Muscle of back (tissue), 11 donors: Measurements from ENCODE around the gene P2RX3. TPM values are rescaled to one million over a fixed set of nuclear protein-coding genes. Genes with fewer than 3 reads are reported as not detected.

Experiments used
- DNase-seq, 3 donors: peaks; one replicate each; pipeline versions ENCODE4 v3.0.0 to v3.0.0-alpha.2; 2013
- polyA plus RNA-seq, 10 donors: library from polyadenylated mRNA; unstranded; fragments of 120-200 nt; gene quantifications; one replicate each; pipeline ENCODE4 v1.2.1, GENCODE V29; 2013; ENCODE audit not compliant: insufficient read length in 10 of 10

P2RX3 gene
- polyA plus RNA-seq, 10 donors = 1.9 to 7.0 (median 4.1) TPM

DNA sequence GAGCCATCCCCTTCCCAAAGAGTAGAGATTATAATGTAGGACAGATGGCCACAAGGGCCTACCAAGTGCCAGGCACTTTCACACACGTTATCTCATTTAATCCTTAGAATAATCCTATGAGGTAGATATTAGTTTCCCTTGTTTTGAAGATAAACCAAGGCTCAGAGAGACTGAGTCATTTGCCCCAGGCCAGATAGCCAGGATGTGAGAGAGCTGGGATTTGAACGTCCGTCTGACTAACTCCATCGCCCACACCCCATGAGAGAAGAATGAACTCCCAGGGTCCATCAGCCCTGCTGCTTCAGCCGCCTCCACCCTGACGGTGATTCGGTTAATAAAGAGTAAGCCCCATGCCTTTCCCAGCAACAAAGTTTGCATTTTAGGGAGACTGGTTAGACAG is 32.1 kb downstream of the P2RX3 start:
- DNase-seq = no peak

GRCh38 chr11:57370941-57371340 is 32.8 kb downstream of the P2RX3 start:
- DNase-seq = no peak

DNA sequence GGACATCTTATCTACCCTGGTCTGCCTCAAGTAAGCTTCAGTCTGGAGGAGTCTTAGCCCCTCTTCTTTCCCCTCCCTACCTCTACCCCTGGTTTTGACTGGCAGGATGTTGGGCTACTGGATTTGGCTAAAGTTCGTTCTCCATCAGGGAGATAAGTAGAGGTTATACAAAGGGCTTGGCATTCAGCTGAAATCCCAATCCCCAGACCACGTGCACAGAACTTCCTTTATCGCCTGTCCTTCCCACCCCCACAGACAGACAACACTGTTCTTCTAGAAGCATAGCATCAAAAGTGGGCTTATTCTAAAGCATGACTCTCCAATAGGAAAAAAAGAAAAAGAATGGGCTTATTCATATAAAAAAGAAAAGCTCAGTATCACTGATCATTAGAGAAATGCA is 35.0 kb downstream of the P2RX3 start:
- DNase-seq = no peak

GRCh38 chr11:57374966-57375365 is 36.8 kb downstream of the P2RX3 start:
- DNase-seq = no peak

DNA sequence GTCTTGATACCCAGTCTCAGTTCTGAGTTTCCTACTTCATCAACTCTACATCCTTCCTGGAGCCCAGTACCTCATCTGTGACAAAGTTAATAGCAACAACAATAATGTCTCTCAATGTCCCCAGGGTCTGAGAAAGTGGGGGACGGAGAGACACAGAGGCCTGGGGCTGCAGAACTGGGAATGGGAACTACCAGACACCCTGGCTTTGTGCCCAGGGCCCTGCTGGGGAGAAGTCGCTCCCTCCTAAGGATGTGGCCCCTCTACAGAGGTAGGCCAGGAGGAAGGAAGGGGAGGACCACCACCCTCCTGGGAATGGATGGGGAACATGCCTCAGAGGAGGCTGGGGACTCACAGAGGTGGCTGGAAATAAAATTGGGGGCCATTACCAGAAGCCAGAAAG is 37.3 kb downstream of the P2RX3 start:
- no peak for DNase-seq

DNA sequence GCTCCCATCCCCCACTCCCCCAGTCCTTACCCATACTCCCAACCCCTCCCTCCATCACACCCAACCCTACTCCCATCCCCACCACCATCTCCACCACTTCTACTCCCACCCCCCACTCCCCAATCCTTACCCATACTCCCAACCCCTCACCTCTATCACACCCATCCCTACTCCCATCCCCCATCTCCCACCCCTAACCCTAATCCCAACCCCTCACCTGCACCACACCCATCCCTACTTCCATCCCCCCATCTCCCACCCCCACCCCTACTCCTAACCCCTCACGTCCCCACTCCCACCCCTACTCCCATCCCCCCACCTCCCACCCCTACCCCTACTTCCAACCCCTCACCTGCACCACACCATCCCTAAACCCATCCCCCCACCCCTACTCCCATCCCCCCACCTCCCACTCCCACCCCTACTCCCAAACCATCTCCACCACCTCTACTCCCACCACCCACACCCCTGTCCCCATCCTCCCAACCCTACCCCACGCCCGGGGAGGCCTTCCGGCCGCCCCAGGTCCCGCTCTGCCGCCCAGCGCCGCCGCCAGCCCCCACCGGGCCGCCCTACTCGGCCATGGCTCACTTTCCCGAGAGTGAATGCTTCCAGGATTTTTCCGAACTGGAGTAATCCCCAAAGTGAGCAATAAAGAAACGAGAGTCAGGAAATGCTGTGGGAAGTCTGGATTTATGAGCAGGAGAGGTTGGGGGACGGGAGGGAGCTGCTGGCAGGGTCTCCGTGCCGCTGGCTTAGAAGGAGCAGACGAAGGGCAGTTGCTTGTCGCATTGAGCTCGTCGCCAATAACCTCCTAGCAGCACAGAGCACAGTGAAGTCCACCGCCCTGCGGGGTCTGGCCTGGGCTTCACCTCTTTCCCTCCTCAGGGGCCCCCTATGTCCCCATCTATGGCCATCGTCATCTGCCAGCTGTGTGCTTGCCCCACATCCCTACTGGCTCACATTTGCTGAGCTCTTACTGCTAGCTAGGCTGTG is 38.2 kb downstream of the P2RX3 start:
- DNase-seq = no peak

GRCh38 chr11:57377107-57377506 is 39.0 kb downstream of the P2RX3 start:
- DNase-seq = no peak

- DNase-seq = no peak
These were observed 40.0 kb downstream of the P2RX3 start for GRCh38 chr11:57378186-57378585.

- DNase-seq = no peak
These were observed 41.6 kb downstream of the P2RX3 start for GRCh38 chr11:57379732-57380131.

GRCh38 chr11:57380975-57381374 is 42.8 kb downstream of the P2RX3 start, which contains the start of gene PRG3:
Gene PRG3, minus strand, starts transcription at chr11:57381150. Its CDS starts 442 bp downstream, at chr11:57380708.
- DNase-seq = no peak

DNA sequence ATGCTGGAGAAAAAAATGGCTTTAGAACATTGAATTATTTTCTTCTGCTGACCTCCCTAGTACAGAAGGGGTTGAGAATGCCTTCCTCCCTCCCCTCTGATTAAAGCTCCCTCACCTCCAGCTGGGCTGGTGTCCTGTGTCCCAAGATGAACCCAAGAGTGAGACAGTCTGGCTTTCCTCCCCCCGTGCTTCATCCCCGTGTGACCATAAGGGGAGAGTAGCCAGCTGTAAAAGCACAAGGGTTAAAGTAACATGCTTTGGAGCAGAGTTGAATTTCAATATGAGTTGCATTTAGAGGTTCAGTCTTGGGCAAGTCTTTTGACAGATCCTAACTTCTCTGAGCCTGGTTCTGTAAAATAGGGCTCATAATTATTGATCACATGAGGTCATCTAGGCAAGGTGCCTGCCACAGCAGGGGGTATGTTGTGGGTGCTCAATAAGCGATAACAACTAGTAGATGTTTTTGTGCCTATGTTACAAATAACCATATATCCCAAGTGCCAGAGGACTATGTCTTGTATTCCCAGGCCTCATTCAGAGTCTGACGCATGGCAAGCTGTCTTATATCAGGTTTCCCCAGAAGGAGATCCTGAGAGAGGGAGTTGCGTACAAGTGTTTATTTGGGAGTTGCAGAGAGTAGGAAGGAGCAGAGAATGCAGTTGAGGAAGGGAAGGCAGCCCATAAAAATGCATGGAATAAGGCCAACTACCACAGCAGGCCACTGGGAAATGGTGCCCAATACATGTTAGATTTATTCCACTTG is 48.2 kb downstream of the P2RX3 start:
- no peak for DNase-seq

- DNase-seq = no peak
These were observed 49.3 kb downstream of the P2RX3 start for GRCh38 chr11:57387289-57388030.

GRCh38 chr11:57390535-57390934 is 52.4 kb downstream of the P2RX3 start, which contains the start of gene PRG2:
Gene PRG2, minus strand, starts transcription at chr11:57390650. Its CDS starts 706 bp downstream, at chr11:57389944.
- no peak for DNase-seq

GRCh38 chr11:57391111-57391510 is 53.0 kb downstream of the P2RX3 start:
- no peak for DNase-seq

DNA sequence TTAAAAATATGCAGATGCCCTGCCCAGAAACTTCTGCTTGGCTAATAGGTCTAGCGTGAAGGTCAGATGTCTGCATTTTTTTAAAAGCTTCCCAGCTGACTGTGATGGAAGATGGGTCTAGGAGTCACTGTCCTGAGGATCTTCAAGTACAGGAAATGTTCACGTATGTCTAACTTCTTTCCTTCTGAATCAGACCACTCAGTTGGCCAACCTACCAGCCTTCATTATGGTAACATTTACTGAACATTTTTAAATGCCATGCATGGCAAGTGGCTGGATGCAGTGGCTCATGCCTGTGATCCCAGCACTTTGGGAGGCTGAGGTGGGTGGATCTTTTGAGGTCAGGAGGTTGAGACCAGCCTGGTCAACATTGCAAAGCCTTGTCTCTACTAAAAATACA is 53.4 kb downstream of the P2RX3 start:
- no peak for DNase-seq

- no peak for DNase-seq
These were observed 54.1 kb downstream of the P2RX3 start for GRCh38 chr11:57392066-57392762.

- DNase-seq = no peak
These were observed 54.6 kb downstream of the P2RX3 start for GRCh38 chr11:57392763-57393105.

DNA sequence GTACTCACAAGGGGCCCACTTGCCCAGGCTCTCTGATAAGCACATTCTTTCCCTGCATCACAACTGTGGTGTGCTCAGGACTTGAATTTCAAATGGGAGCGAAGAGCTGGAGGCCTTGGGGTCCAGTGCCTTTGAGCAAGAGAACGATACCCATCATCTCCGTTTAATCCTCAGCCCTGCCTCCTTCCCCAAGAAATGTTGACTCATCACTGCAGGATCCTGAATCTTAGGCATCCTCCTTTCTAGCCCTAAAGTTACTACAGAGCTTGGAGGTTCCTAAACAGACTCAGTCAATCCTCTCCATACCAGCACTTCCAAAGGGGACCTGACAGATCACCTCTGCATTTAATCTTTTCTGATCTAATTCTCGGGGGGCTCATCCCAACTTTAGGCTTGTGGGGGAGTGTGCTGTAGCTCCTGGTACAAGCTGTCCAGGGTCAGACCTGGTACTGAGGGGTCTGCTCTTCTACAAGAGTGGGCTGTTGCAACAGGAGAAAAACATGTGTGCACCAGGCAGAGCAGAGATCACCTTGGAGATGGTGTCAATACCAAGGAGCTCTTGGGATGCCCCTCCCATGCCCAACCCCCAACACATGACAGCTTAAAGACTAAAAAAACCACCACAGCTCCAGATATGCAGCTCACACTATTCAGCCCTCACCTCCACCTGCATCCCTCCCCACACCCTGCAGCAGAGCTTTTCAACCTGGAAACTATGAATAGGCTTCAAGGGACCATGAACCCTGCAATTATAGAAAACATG is 56.2 kb downstream of the P2RX3 start:
- DNase-seq = no peak

DNA sequence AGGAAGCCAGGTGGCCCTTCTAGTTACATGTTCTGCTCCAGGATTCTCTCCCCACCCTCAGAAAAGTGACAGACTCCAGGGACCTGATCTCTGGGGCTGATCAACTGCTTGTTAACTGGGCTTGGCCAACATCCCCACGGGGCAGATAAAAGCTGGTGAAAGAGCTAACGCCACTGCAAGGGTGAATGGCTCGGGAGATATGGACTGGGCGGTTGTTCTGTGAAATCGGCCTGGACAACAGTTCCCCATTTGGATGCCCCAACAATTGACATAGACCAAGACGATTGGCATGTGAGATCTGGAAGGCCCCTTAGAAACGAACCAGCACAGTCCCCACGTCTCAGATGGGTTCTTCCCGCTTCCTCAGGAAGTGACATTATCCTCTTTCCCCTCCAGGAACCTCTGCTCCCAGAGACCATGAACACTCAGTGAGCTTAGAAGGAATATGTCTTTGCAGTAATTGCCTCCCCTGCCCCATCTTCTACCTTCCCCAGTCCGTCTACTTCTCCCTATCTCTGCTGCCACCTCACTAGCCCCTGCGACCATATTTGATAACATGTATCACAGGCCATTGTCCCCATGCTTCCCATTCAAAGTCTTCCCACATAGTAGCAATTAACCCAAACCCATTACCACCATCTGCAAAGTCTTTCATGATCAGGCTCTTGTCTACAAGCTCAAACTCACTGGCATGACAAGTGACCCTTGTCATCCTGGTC is 57.9 kb downstream of the P2RX3 start:
- no peak for DNase-seq

GRCh38 chr11:57396744-57397143 is 58.6 kb downstream of the P2RX3 start:
- DNase-seq = no peak
